ENCODE results near the gene EYS. TPM values are rescaled to one million over a fixed set of nuclear protein-coding genes. Genes with fewer than 3 reads are reported as not detected.

Gene EYS
- total and polyA plus RNA-seq, 9 of the 15 experiments (the other 6 are each of a cell fraction or from before 2014, with no cell fraction given), result 0.03 to 0.36 (median 0.10) TPM; not detected in 2

DNA sequence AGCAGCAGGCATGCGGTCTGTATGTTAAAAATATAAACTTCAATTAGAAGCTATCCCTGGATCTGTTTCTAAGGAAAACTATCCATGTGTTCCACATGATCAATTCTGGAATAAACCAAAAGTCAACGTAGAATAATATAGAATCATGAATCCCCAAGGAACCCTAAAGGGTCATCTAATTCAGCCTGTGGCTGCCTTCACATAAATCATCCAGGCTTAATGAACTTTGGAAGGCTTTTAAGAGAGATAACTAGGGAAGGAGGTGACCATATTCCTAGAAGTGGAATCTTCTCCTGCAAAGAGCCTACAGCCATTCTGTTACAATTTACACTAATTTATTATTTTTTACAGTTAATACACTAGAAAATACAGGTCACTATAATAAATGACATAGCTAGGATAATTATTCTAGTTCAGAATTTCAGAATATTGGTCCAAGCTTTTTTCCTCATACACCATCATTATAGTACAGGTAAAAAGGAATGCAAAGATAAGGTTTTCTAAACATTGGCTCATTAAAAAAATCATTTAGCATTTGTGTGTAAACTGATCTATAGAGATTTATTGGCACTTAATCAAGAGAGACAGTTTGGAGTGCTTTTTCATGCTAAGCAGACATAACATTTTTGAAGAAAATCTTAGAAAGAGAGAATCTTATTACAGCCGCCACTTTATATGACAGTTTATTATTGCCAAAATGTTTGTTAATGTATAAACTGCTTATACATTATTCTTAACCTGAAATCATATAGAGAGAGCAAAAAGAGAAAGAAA lies 1220.3 kb downstream of the EYS start:
- no peaks in the 10 kb centered on the region for H3K79me2 ChIP-seq (ENCODE audit: control insufficient read depth, insufficient read depth, low read length)
- CTCF ChIA-PET (ENCODE audit: low intra/inter-chr PET ratio), result no interaction called here
- H3K27me3 ChIP-seq (ENCODE audit: control insufficient read depth in 2 of 2, insufficient read depth in 2 of 2, low read length in 2 of 2), result no peaks in the 10 kb centered on the region
- 1% methylated on average over 3 of the region's 3 CpGs for WGBS (ENCODE audit: insufficient coverage, low coverage, missing lambda C conversion rate)
- intact Hi-C loops (cut with micrococcal nuclease) (no loop called here), in situ Hi-C loops (cut with MboI) (no loop called here)
- no peaks in the 10 kb centered on the region for H3K4me1 ChIP-seq (replicated peaks in 1 of 2; ENCODE audit: control insufficient read depth in 2 of 2, insufficient read depth in 2 of 2, low read length in 2 of 2)
- FAIRE-seq (no peak), DNase-seq (ENCODE audit: extremely low read depth in 1 of 4, low spot score in 3 of 4) (no peak), ATAC-seq (no peak)
- TF ChIP-seq GTF2F1 (IDR thresholded peaks at IDR 0.05; ENCODE audit: low read depth, low read length), result no peak
- TF ChIP-seq, protein P1, sequence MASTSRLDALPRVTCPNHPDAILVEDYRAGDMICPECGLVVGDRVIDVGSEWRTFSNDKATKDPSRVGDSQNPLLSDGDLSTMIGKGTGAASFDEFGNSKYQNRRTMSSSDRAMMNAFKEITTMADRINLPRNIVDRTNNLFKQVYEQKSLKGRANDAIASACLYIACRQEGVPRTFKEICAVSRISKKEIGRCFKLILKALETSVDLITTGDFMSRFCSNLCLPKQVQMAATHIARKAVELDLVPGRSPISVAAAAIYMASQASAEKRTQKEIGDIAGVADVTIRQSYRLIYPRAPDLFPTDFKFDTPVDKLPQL (IDR thresholded peaks at IDR 0.05; ENCODE audit: extremely low read depth, insufficient read length), result no peak
- TF ChIP-seq, protein P2, sequence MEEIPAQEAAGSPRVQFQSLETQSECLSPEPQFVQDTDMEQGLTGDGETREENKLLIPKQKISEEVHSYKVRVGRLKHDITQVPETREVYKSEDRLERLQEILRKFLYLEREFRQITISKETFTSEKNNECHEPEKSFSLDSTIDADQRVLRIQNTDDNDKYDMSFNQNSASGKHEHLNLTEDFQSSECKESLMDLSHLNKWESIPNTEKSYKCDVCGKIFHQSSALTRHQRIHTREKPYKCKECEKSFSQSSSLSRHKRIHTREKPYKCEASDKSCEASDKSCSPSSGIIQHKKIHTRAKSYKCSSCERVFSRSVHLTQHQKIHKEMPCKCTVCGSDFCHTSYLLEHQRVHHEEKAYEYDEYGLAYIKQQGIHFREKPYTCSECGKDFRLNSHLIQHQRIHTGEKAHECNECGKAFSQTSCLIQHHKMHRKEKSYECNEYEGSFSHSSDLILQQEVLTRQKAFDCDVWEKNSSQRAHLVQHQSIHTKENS (CRISPR knock-in tag; IDR thresholded peaks at IDR 0.05), result no peak
- no peak for TF ChIP-seq TRIM28 (IDR thresholded peaks at IDR 0.05)
- TF ChIP-seq, protein P3, sequence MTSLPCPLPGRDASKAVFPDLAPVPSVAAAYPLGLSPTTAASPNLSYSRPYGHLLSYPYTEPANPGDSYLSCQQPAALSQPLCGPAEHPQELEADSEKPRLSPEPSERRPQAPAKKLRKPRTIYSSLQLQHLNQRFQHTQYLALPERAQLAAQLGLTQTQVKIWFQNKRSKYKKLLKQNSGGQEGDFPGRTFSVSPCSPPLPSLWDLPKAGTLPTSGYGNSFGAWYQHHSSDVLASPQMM (CRISPR knock-in tag; IDR thresholded peaks at IDR 0.05), result no peak
- TF ChIP-seq BHLHE40 (IDR thresholded peaks at IDR 0.05; ENCODE audit: low read length), result no peak
- TF ChIP-seq ZNF347 (CRISPR knock-in tag; IDR thresholded peaks at IDR 0.05; ENCODE audit: low read depth), result no peak
- no peak for TF ChIP-seq KDM1A (IDR thresholded peaks at IDR 0.05)
- TF ChIP-seq PHTF2 (CRISPR knock-in tag; IDR thresholded peaks at IDR 0.05), result no peak
- no peak for TF ChIP-seq TSC22D4 (tag; IDR thresholded peaks at IDR 0.05)
- H4K20me1 ChIP-seq (replicated peaks; ENCODE audit: control insufficient read depth, insufficient read depth, low read length), result no peaks in the 10 kb centered on the region
- H3K9ac ChIP-seq (ENCODE audit: insufficient read depth in 1 of 2, low read depth in 2 of 2, low read length in 2 of 2), result no peak overlapping the region
- H3K9me1 ChIP-seq (ENCODE audit: control insufficient read depth, insufficient read depth, low read length), result no peaks in the 10 kb centered on the region
- H3K9me3 ChIP-seq (replicated peaks; ENCODE audit: control insufficient read depth, insufficient read depth, low read depth, low read length), result no peaks in the 10 kb centered on the region
- H3K36me3 ChIP-seq (ENCODE audit: control insufficient read depth, insufficient read depth, low read length), result no peaks in the 10 kb centered on the region
- POLR2A ChIA-PET, result no interaction called here
- BruUV-seq (replicated peaks), result no TSS peak
- no peak overlapping the region for H2AFZ ChIP-seq (ENCODE audit: low read depth, low read length)
- no peak overlapping the region for H3K4me2 ChIP-seq (ENCODE audit: insufficient read depth, low read length)
- no peak overlapping the region for H3K4me3 ChIP-seq
- no peak overlapping the region for H3K27ac ChIP-seq (ENCODE audit: extremely low read depth, low read depth, low read length)
